Ishikawa (cell line): ENCODE results near the gene PTPRD.

Experiments used
- CEBPB ChIP-seq: IDR thresholded peaks from 2 replicates; pipeline ENCODE4 v1.6.1; 2012
- CREB1 ChIP-seq: IDR thresholded peaks from 2 replicates; pipeline ENCODE4 v1.6.1; 2012; ENCODE audit warnings: low read depth
- EGR1 ChIP-seq: IDR thresholded peaks from 2 replicates; pipeline ENCODE4 v1.6.1; 2012
- EP300 ChIP-seq: IDR thresholded peaks from 2 replicates; pipeline ENCODE4 v1.6.1; 2012; ENCODE audit warnings: borderline replicate concordance
- FOXM1 ChIP-seq: IDR thresholded peaks from 2 replicates; pipeline ENCODE4 v1.6.1; 2012; ENCODE audit warnings: low read depth, borderline replicate concordance
- NFIC ChIP-seq: IDR thresholded peaks from 2 replicates; pipeline ENCODE4 v1.6.1; 2012
- RAD21 ChIP-seq: IDR thresholded peaks from 2 replicates; pipeline ENCODE4 v1.6.1; 2012; ENCODE audit warnings: low read depth
- TAF1 ChIP-seq: IDR thresholded peaks from 2 replicates; pipeline ENCODE4 v1.6.1; 2012; ENCODE audit warnings: low read depth, mild to moderate bottlenecking
- TCF12 ChIP-seq: IDR thresholded peaks from 2 replicates; pipeline ENCODE4 v1.6.1; 2012; ENCODE audit warnings: low read depth
- TEAD4 ChIP-seq: IDR thresholded peaks from 2 replicates; pipeline ENCODE4 v1.6.1; 2012
- YY1 ChIP-seq: IDR thresholded peaks from 2 replicates; pipeline ENCODE4 v1.6.1; 2012; ENCODE audit warnings: low read depth
- ZBTB7A ChIP-seq: IDR thresholded peaks from 2 replicates; pipeline ENCODE4 v1.6.1; 2012; ENCODE audit warnings: low read depth
- TF ChIP-seq, protein P1 (sequence below): IDR thresholded peaks from 2 replicates; pipeline ENCODE4 v1.6.1; 2012
- TF ChIP-seq, protein P2 (sequence below): IDR thresholded peaks from 2 replicates; pipeline ENCODE4 v1.6.1; 2012
- TF ChIP-seq, protein P3 (sequence below): IDR thresholded peaks from 2 replicates; pipeline ENCODE4 v1.6.1; 2012; ENCODE audit warnings: low read depth, mild to moderate bottlenecking

Gene PTPRD

DNA sequence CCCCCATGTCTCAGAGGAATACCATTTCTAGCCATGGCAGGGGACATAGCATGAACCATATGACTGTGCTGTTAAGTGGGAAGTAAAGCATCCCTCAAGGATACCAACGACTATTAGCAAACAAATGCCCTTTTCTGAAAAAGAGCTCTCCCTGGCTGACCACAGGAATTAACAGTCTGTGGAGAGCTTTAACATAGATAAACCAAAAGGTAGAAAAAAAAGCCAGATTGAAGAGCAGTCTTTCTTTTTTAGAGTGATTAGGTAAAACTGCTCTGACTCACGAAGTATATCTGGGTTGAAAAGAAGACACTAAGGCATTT, 2280.5 kb downstream of the PTPRD start:
- TF ChIP-seq EGR1, result no peak

DNA sequence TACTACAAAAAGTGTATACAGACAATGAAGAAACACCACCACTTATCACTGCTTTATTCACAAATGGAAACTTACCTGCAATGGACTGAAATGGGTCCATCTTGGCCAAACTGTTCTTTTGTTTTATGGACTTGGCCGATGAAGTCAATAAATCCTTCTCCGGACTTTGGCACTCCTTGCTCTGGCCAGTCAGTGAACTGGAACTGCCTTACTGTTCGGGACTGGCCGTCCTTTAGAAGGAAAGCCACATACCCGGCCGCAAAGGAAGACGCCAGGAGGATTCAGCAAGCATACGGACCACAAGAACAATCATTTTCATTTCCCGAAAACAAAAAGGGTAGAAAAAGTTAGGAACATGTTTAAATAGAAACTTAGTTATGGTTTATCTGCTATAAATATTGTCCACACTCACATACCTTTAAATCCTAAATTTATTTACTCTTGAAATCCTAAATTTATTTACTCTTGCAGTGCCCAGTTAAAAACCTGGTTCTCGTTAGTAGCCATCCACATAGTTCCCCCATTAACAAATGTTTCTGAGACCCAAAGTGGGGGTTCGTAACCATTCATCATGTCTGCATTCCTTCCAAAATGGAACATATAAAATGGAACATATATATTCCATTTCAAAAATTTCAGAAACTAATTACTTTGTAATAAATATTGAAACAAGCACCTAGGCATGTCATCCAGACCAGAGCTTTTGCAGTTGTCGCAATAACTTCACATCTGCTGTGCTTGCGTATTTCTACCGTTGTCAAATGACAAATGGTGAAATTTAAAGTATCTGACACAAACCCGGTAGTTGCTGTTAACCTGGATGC, 2281.1 kb downstream of the PTPRD start:
- TF ChIP-seq EGR1 (no peak), TEAD4 (no peak), YY1 (no peak), ZBTB7A (no peak), NFIC (no peak), EP300 (no peak), TAF1 (no peak), RAD21 (no peak), CEBPB (no peak), TCF12 (no peak)
- TF ChIP-seq, protein P1, sequence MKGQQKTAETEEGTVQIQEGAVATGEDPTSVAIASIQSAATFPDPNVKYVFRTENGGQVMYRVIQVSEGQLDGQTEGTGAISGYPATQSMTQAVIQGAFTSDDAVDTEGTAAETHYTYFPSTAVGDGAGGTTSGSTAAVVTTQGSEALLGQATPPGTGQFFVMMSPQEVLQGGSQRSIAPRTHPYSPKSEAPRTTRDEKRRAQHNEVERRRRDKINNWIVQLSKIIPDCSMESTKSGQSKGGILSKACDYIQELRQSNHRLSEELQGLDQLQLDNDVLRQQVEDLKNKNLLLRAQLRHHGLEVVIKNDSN, result no peak
- TF ChIP-seq, protein P2, sequence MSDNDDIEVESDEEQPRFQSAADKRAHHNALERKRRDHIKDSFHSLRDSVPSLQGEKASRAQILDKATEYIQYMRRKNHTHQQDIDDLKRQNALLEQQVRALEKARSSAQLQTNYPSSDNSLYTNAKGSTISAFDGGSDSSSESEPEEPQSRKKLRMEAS, result no peak

DNA sequence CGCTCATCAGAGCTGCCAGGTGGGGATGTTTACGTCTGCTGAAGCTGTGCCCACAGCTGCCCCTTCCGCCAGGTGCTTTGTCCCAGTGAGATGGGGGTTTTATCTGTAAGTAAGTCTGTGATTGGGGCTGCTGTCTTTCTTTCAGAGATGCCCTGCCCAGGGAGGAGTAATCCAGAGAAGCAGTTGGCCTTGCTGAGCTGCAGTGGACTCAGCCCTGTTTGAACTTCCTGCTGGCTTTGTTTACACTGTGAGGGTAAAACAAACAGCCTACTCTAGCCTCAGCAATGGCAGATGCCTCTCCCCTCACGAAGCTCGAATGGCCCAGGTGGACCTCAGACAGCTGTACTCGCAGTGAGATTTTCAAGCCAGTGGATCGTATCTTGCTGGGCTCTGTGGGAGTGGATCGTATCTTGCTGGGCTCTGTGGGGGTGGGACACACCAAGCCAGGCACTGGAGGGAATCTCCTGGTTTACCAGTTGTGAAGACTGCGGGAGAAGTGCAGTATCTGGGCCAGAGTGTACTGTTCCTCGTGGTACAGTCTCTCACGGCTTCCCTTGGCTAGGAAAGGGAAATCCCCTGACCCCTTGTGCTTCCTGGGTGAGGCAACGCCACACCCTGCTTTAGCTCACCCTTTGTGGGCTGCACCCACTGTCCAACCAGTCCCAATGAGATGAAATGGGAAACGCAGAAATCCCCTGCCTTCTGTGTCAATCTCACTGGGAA, 2283.1 kb downstream of the PTPRD start:
- TF ChIP-seq, protein P3, sequence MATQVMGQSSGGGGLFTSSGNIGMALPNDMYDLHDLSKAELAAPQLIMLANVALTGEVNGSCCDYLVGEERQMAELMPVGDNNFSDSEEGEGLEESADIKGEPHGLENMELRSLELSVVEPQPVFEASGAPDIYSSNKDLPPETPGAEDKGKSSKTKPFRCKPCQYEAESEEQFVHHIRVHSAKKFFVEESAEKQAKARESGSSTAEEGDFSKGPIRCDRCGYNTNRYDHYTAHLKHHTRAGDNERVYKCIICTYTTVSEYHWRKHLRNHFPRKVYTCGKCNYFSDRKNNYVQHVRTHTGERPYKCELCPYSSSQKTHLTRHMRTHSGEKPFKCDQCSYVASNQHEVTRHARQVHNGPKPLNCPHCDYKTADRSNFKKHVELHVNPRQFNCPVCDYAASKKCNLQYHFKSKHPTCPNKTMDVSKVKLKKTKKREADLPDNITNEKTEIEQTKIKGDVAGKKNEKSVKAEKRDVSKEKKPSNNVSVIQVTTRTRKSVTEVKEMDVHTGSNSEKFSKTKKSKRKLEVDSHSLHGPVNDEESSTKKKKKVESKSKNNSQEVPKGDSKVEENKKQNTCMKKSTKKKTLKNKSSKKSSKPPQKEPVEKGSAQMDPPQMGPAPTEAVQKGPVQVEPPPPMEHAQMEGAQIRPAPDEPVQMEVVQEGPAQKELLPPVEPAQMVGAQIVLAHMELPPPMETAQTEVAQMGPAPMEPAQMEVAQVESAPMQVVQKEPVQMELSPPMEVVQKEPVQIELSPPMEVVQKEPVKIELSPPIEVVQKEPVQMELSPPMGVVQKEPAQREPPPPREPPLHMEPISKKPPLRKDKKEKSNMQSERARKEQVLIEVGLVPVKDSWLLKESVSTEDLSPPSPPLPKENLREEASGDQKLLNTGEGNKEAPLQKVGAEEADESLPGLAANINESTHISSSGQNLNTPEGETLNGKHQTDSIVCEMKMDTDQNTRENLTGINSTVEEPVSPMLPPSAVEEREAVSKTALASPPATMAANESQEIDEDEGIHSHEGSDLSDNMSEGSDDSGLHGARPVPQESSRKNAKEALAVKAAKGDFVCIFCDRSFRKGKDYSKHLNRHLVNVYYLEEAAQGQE, result no peak
- TF ChIP-seq TCF12 (no peak), EP300 (no peak), TAF1 (no peak), FOXM1 (no peak), TEAD4 (no peak)

DNA sequence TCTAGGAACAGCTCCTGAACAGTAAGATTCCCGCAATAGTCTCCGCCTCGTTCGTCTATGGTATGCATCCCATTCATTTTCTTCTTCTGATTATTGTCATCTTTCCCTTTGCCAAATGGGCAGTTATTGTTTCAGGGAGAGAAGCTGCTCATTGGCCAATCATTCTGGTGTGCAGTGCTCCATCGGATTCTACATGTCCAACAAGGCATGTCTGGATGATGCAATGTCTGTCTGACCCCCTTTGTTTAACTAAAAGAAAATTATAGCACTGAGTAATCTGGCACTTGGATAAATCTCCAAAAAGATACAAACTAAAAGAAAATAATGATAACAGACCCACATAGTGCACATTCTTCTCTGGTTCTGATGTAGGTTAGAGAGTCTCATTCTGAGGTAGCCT, 2297.6 kb downstream of the PTPRD start:
- TF ChIP-seq TCF12 (no peak), CREB1 (no peak), TAF1 (no peak), EGR1 (no peak), ZBTB7A (no peak), EP300 (no peak), NFIC (no peak)
- TF ChIP-seq, protein P2, result no peak
- TF ChIP-seq, protein P3, result no peak

DNA sequence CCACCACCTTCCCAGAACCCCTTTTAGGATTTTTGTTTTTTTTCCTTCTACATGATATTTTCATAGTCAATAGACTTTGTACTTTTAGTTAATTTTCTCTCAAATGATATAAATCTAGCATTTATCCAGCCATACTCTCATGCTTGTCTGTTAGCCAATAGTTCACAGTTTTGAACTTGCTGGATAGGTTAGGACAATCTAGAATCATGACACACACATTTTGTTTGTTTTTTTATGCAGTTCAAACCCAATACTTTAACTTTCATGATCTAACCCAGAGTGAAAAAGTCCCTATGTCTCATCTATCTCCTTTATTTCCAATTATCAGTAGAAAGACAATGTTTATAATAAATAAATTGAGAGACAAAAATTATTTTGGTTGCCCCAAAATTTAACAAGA, 2303.5 kb downstream of the PTPRD start:
- TF ChIP-seq TCF12 (no peak), RAD21 (no peak), EGR1 (no peak), ZBTB7A (no peak), CREB1 (no peak), EP300 (no peak), TEAD4 (no peak), YY1 (no peak), CEBPB (no peak), TAF1 (no peak), FOXM1 (no peak), NFIC (no peak)
- TF ChIP-seq, protein P2, result no peak
- TF ChIP-seq, protein P1, result no peak
- TF ChIP-seq, protein P3, result no peak
